HG02840 (cell line): ENCODE measurements around the gene TFCP2.
A peak's percentile ranks its signal among the peaks of the same experiment; 100 is the strongest.
"Not testable (repeated sequence)": the region's sequence is repeated elsewhere in the genome, so short reads cannot be mapped to it uniquely, and the experiment has no call there.

ENCODE experiments used
- ATAC-seq: cut with Tn5 transposase; IDR thresholded peaks from one replicate; pipeline ENCODE4 v1.9.1; 2021; ENCODE audit warnings: mild to moderate bottlenecking, moderate library complexity, moderate number of reproducible peaks; ENCODE audit not compliant: unreplicated experiment, low FRiP score

The TFCP2 gene

GRCh38 chr12:51085757-51086156 lies 87.2 kb downstream of the TFCP2 start:
- no peak for ATAC-seq

GRCh38 chr12:51083126-51083833 lies 89.7 kb downstream of the TFCP2 start, which contains the start of gene CSRNP2:
CSRNP2 (minus strand) TSS chr12:51083596; CDS start chr12:51076561, 7,035 bp downstream.
- ATAC-seq, result peak; percentile 97

- ATAC-seq, result no peak
Measured at GRCh38 chr12:51082561-51083125, 90.3 kb downstream of the TFCP2 start.

GRCh38 chr12:51081421-51081820 lies 91.5 kb downstream of the TFCP2 start:
- ATAC-seq, result no peak

GRCh38 chr12:51080136-51080535 lies 92.8 kb downstream of the TFCP2 start:
- ATAC-seq, result no peak

GRCh38 chr12:51078866-51079265 lies 94.1 kb downstream of the TFCP2 start:
- not testable (repeated sequence) for ATAC-seq

- ATAC-seq, result not testable (repeated sequence)
Measured at GRCh38 chr12:51078346-51078745, 94.6 kb downstream of the TFCP2 start.

GRCh38 chr12:51077930-51078329 lies 95.0 kb downstream of the TFCP2 start:
- no peak for ATAC-seq

GRCh38 chr12:51076236-51076930 lies 96.6 kb downstream of the TFCP2 start:
- ATAC-seq, result no peak

- ATAC-seq, result no peak
Measured at GRCh38 chr12:51075390-51075789, 97.5 kb downstream of the TFCP2 start.

GRCh38 chr12:51071663-51072062 lies 101.3 kb downstream of the TFCP2 start:
- no peak for ATAC-seq

- ATAC-seq, result no peak
Measured at GRCh38 chr12:51070004-51070403, 102.9 kb downstream of the TFCP2 start.

GRCh38 chr12:51067771-51068170 lies 105.2 kb downstream of the TFCP2 start:
- ATAC-seq, result no peak

GRCh38 chr12:51067229-51067628 lies 105.7 kb downstream of the TFCP2 start:
- no peak for ATAC-seq

GRCh38 chr12:51065530-51065929 lies 107.4 kb downstream of the TFCP2 start:
- ATAC-seq, result no peak

GRCh38 chr12:51062631-51063397 lies 110.1 kb downstream of the TFCP2 start:
- no peak for ATAC-seq

GRCh38 chr12:51059086-51059485 lies 113.8 kb downstream of the TFCP2 start:
- ATAC-seq, result no peak

- no peak for ATAC-seq
Measured at GRCh38 chr12:51056242-51056641, 116.7 kb downstream of the TFCP2 start.

GRCh38 chr12:51055060-51055459 lies 117.9 kb downstream of the TFCP2 start:
- ATAC-seq, result no peak

- no peak for ATAC-seq
Measured at GRCh38 chr12:51051787-51052186, 121.1 kb downstream of the TFCP2 start.

GRCh38 chr12:51049525-51049924 lies 123.4 kb downstream of the TFCP2 start:
- no peak for ATAC-seq
